HL-60 (cell line): ENCODE data around the gene RUNDC3A.

Experiments used
- DNase-seq, 2 experiments: peaks; one replicate each; pipeline ENCODE4 v3.0.0-alpha.2; 2010 to 2020; ENCODE audit warnings: low read depth in 1 of 2, low spot score in 1 of 2
- H3K27ac ChIP-seq: fragments of 250-450 bp; sonication (Bioruptor Pico); replicated peaks from 2 replicates; pipeline ENCODE4 v1.5.1; 2020; ENCODE audit warnings: mild to moderate bottlenecking, moderate library complexity
- H3K27me3 ChIP-seq: fragments of 250-450 bp; sonication (Bioruptor Pico); 2 replicates; pipeline ENCODE4 v1.5.1; 2021; ENCODE audit warnings: mild to moderate bottlenecking, moderate library complexity; ENCODE audit not compliant: insufficient read depth, poor library complexity, severe bottlenecking
- H3K4me3 ChIP-seq: replicated peaks from 2 replicates; pipeline ENCODE4 v1.5.1; 2011; ENCODE audit warnings: mild to moderate bottlenecking, control low read depth, low read length; ENCODE audit not compliant: insufficient read depth
- CTCF ChIP-seq: IDR thresholded peaks from one replicate; pipeline ENCODE4 v1.5.1; 2011; ENCODE audit warnings: low read length, control low read depth, inconsistent platforms; ENCODE audit not compliant: insufficient read depth
- GABPA ChIP-seq: IDR thresholded peaks from 2 replicates; pipeline ENCODE4 v1.6.1; 2012; ENCODE audit warnings: low read depth
- POLR2AphosphoS5 ChIP-seq: IDR thresholded peaks from 2 replicates; pipeline ENCODE4 v1.6.1; 2012; ENCODE audit warnings: low read depth
- REST ChIP-seq: IDR thresholded peaks from 2 replicates; pipeline ENCODE4 v1.6.1; 2012; ENCODE audit warnings: low read depth; ENCODE audit not compliant: insufficient replicate concordance
- SPI1 ChIP-seq: IDR thresholded peaks from 2 replicates; pipeline ENCODE4 v1.6.1; 2012; ENCODE audit warnings: low read depth, mild to moderate bottlenecking, borderline replicate concordance

The RUNDC3A gene

GRCh38 chr17:44320066-44320465 lies 11.7 kb downstream of the RUNDC3A start:
- peaks cover 19% of the 10 kb centered on the region for H3K27me3 ChIP-seq
- TF ChIP-seq REST (no peak), SPI1 (no peak), GABPA (no peak), CTCF (no peak), POLR2AphosphoS5 (no peak)
- DNase-seq, result no peak
- H3K27ac ChIP-seq, result no peak overlapping the region
- no peak overlapping the region for H3K4me3 ChIP-seq

- Histone ChIP-seq H3K27me3 (peaks cover 7% of the 10 kb centered on the region), H3K4me3 (no peak overlapping the region), H3K27ac (no peak overlapping the region)
- TF ChIP-seq POLR2AphosphoS5 (no peak), CTCF (no peak), GABPA (no peak), SPI1 (no peak), REST (no peak)
- no peak for DNase-seq
These were observed 13.1 kb downstream of the RUNDC3A start for GRCh38 chr17:44321246-44322120.

GRCh38 chr17:44322236-44322895 lies 14.0 kb downstream of the RUNDC3A start:
- TF ChIP-seq POLR2AphosphoS5 (no peak), CTCF (no peak), GABPA (no peak), REST (no peak), SPI1 (no peak)

More at GRCh38 chr17:44322236-44322895, 14.0 kb downstream of the RUNDC3A start:
- Histone ChIP-seq H3K4me3 (no peak overlapping the region), H3K27ac (no peak overlapping the region), H3K27me3 (peaks cover under 1% of the 10 kb centered on the region)
- no peak for DNase-seq
